Activated naive CD4-positive, alpha-beta T cell treated with anti-CD3 and anti-CD28 coated beads, Interleukin-2, amount 50 U/mL, for 24 hours (primary cell): Measurements from ENCODE around the gene LY6G5B.
A peak's percentile ranks its signal among the peaks of the same experiment; 100 is the strongest.
"Not testable (repeated sequence)": the region's sequence is repeated elsewhere in the genome, so short reads cannot be mapped to it uniquely, and the experiment has no call there.

Experiments used
- H3K27ac Mint-ChIP-seq: one replicate; pipeline ENCODE4 v1.8.0; 2021; ENCODE audit warnings: mild to moderate bottlenecking, mixed read lengths
- H3K27me3 Mint-ChIP-seq: one replicate; pipeline ENCODE4 v1.8.0; 2021; ENCODE audit warnings: mixed read lengths
- H3K36me3 Mint-ChIP-seq: one replicate; pipeline ENCODE4 v1.8.0; 2021; ENCODE audit warnings: mixed read lengths
- H3K4me1 Mint-ChIP-seq: one replicate; pipeline ENCODE4 v1.8.0; 2021; ENCODE audit warnings: mixed read lengths
- H3K4me3 Mint-ChIP-seq: one replicate; pipeline ENCODE4 v1.8.0; 2021; ENCODE audit warnings: mild to moderate bottlenecking, mixed read lengths
- H3K9me3 Mint-ChIP-seq: one replicate; pipeline ENCODE4 v1.8.0; 2021; ENCODE audit warnings: mixed read lengths

LY6G5B gene

DNA sequence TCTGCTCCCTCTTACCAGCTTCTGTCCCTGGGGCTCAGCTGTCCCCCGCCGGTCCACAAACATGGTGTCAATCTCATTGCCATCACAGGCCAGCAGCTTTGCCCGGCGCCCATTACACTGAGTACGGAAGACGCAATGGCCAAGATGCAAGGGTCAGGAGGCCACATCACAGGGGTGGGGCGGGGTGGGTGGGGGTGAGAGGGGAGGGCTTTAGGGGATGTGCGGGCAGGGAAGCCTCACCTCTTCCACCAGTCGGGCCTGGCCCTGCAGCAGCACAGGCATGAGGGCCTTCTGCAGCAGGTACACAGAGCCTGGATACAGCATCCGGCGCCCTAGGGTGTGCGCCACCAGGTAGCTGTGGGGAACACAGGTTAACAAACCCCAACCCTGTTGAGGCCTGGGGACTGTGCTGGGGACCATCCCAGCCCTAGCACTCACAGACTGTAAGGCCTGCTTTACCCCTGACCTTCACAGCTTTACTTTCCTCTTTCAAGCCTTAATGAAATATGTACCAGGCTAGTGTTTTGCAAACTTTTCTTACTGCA, 21.9 kb downstream of the LY6G5B start:
- Mint-ChIP-seq H3K36me3 (peaks cover 4% of the 10 kb centered on the region), H3K27me3 (no peaks in the 10 kb centered on the region), H3K27ac (no peak overlapping the region), H3K9me3 (no peaks in the 10 kb centered on the region), H3K4me1 (no peaks in the 10 kb centered on the region), H3K4me3 (no peak overlapping the region)

GRCh38 chr6:31692353-31692752, 22.6 kb downstream of the LY6G5B start:
- Mint-ChIP-seq H3K4me1 (peaks cover 3% of the 10 kb centered on the region), H3K4me3 (no peak overlapping the region), H3K27ac (no peak overlapping the region), H3K36me3 (peaks cover 4% of the 10 kb centered on the region), H3K9me3 (no peaks in the 10 kb centered on the region), H3K27me3 (no peaks in the 10 kb centered on the region)

DNA sequence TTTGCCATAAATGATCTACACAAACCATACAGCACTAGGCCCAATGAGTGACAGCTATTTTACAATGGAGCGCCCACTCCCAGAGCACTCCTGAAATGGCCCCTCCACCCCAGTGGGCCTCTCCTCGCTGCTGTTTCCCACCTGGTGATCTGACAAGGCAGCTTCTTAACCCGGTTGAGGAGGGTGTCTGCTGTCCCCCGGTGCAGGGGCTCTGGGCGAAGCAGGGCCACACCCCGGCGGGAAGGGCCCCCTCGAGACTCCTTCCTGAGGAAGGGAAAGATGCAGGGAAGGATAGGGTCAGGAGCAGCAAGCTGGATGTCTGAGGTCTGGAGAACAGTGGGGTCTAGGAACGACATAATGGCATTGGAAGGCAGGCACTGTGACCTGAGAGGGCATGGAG, 23.1 kb downstream of the LY6G5B start:
- H3K27me3 Mint-ChIP-seq: no peaks in the 10 kb centered on the region
- peaks cover 8% of the 10 kb centered on the region for H3K4me1 Mint-ChIP-seq
- no peak overlapping the region for H3K27ac Mint-ChIP-seq
- H3K36me3 Mint-ChIP-seq: peaks cover 3% of the 10 kb centered on the region
- H3K9me3 Mint-ChIP-seq: no peaks in the 10 kb centered on the region
- no peak overlapping the region for H3K4me3 Mint-ChIP-seq

- Mint-ChIP-seq H3K36me3 (peaks cover 4% of the 10 kb centered on the region), H3K4me3 (no peak overlapping the region), H3K4me1 (peaks cover 12% of the 10 kb centered on the region), H3K27ac (no peak overlapping the region), H3K27me3 (no peaks in the 10 kb centered on the region), H3K9me3 (no peaks in the 10 kb centered on the region)
Measured at GRCh38 chr6:31693535-31693934, 23.8 kb downstream of the LY6G5B start.

GRCh38 chr6:31697555-31697954, 27.8 kb downstream of the LY6G5B start:
- peaks cover 2% of the 10 kb centered on the region for H3K36me3 Mint-ChIP-seq
- no peaks in the 10 kb centered on the region for H3K27me3 Mint-ChIP-seq
- H3K4me3 Mint-ChIP-seq: no peak overlapping the region
- H3K27ac Mint-ChIP-seq: peak overlapping the region; percentile 13
- H3K4me1 Mint-ChIP-seq: peaks cover 32% of the 10 kb centered on the region
- H3K9me3 Mint-ChIP-seq: no peaks in the 10 kb centered on the region

DNA sequence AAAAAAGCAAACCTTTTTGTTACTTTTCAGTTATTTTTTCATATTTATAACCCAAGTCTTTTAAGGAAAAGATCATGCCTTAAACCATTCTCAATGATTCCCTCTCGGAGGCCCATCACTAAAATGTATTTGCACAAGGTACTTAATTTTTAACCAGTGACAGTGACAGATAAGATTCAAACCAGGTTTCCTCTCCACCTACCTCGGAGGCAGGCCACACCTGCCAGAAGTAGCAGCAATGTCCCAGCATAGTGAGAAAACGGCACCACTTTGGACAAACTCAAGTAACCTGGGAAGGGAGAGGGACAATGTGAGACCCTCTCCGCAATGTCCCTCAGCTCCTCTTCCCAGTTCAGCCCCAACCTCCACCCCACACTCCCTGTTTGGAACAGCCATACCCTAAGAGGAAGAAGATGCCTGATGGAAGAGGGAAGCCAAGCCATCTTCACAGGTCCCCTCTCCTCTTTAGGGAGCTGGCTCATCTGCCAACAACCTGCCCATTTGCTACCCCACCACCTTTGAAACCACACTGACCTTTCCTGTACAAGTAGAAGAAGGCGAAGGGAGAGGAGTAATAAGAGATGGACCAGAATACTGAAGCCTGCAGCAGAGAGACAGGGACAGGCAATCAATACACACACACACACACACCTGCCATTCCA, 31.1 kb downstream of the LY6G5B start:
- Mint-ChIP-seq H3K9me3 (no peaks in the 10 kb centered on the region), H3K36me3 (peaks cover 1% of the 10 kb centered on the region), H3K4me1 (peaks cover 36% of the 10 kb centered on the region), H3K4me3 (peak overlapping the region; percentile 31), H3K27me3 (no peaks in the 10 kb centered on the region), H3K27ac (peak overlapping the region; percentile 12)

GRCh38 chr6:31701666-31702404, 32.1 kb downstream of the LY6G5B start:
- Mint-ChIP-seq H3K9me3 (no peaks in the 10 kb centered on the region), H3K27ac (peak overlapping the region; percentile 99), H3K4me3 (peak overlapping the region; percentile 99), H3K4me1 (peaks cover 36% of the 10 kb centered on the region), H3K36me3 (peaks cover 1% of the 10 kb centered on the region), H3K27me3 (no peaks in the 10 kb centered on the region)

- peak overlapping the region; percentile 99 for H3K4me3 Mint-ChIP-seq
- H3K36me3 Mint-ChIP-seq: peaks cover 1% of the 10 kb centered on the region
- H3K27me3 Mint-ChIP-seq: no peaks in the 10 kb centered on the region
- no peaks in the 10 kb centered on the region for H3K9me3 Mint-ChIP-seq
- H3K27ac Mint-ChIP-seq: peak overlapping the region; percentile 99
- H3K4me1 Mint-ChIP-seq: peaks cover 33% of the 10 kb centered on the region
Measured at GRCh38 chr6:31702405-31702818, 32.6 kb downstream of the LY6G5B start.

GRCh38 chr6:31702819-31703716, 33.3 kb downstream of the LY6G5B start, which contains the start of gene ABHD16A:
TSS of gene ABHD16A (minus strand) at chr6:31703324. CDS start at chr6:31703281, 43 bp downstream.
- peaks cover under 1% of the 10 kb centered on the region for H3K36me3 Mint-ChIP-seq
- H3K27me3 Mint-ChIP-seq: no peaks in the 10 kb centered on the region
- peaks cover 26% of the 10 kb centered on the region for H3K4me1 Mint-ChIP-seq
- H3K4me3 Mint-ChIP-seq: peak within 1 kb of the TSS; percentile 99
- H3K27ac Mint-ChIP-seq: peak within 1 kb of the TSS; percentile 99
- H3K9me3 Mint-ChIP-seq: no peaks in the 10 kb centered on the region

DNA sequence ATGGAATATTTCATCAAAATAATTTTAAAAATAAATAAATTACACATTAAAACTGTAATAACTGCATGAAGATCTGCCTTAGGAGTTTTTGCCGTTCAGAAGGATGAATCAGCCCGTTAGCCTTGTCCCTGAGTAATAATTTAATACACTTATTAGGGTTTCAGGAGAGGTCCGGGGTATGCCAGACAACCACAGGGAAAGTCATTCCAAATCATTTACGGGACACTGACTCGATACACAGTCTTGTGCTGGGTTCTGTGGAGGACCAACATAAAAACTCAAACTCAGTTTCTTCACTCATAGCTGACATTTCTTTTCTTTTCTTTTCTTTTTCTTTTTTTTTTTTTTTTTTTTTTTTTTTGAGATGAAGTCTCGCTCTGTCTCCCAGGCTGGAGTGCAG, 36.2 kb downstream of the LY6G5B start:
- no peak overlapping the region for H3K4me3 Mint-ChIP-seq
- no peaks in the 10 kb centered on the region for H3K27me3 Mint-ChIP-seq
- H3K36me3 Mint-ChIP-seq: no peaks in the 10 kb centered on the region
- no peak overlapping the region for H3K27ac Mint-ChIP-seq
- H3K4me1 Mint-ChIP-seq: peaks cover 23% of the 10 kb centered on the region
- H3K9me3 Mint-ChIP-seq: no peaks in the 10 kb centered on the region

- peak within 1 kb of the TSS; percentile 30 for H3K27ac Mint-ChIP-seq
- peaks cover 22% of the 10 kb centered on the region for H3K4me1 Mint-ChIP-seq
- H3K4me3 Mint-ChIP-seq: no peak within 1 kb of the TSS
- H3K9me3 Mint-ChIP-seq: no peaks in the 10 kb centered on the region
- no peaks in the 10 kb centered on the region for H3K27me3 Mint-ChIP-seq
- no peaks in the 10 kb centered on the region for H3K36me3 Mint-ChIP-seq
Measured at GRCh38 chr6:31706599-31706998, 36.8 kb downstream of the LY6G5B start, which contains the start of gene LY6G6F. TSS of gene LY6G6F (plus strand) at chr6:31706866. CDS start at chr6:31706907, 41 bp downstream.

- no peak overlapping the region for H3K27ac Mint-ChIP-seq
- no peaks in the 10 kb centered on the region for H3K9me3 Mint-ChIP-seq
- peaks cover 18% of the 10 kb centered on the region for H3K4me1 Mint-ChIP-seq
- H3K36me3 Mint-ChIP-seq: no peaks in the 10 kb centered on the region
- no peaks in the 10 kb centered on the region for H3K27me3 Mint-ChIP-seq
- H3K4me3 Mint-ChIP-seq: no peak overlapping the region
Measured at GRCh38 chr6:31707701-31708100, 37.9 kb downstream of the LY6G5B start.

DNA sequence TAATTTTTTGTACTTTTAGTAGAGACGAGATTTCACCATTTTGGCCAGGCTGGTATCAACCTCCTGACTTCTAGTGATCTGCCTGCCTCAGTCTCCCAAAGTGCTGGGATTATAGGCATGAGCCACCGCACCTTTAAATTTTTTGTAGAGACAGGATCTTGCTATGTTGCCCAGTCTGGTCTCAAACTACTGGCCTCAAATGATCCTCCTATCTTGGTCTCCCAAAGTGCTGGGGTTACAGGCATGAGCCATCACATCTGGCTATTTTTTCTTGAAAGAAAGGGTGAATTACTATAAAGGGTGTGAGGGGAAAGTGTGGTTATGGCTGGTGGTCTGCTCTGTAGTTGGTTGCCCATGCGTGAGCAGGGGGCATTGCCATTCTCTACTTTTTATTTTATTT, 38.4 kb downstream of the LY6G5B start:
- Mint-ChIP-seq H3K4me3 (no peak overlapping the region), H3K27ac (no peak overlapping the region), H3K9me3 (no peaks in the 10 kb centered on the region), H3K4me1 (peaks cover 17% of the 10 kb centered on the region), H3K27me3 (no peaks in the 10 kb centered on the region), H3K36me3 (no peaks in the 10 kb centered on the region)

GRCh38 chr6:31709157-31709556, 39.4 kb downstream of the LY6G5B start:
- peaks cover 18% of the 10 kb centered on the region for H3K4me1 Mint-ChIP-seq
- H3K4me3 Mint-ChIP-seq, H3K27ac Mint-ChIP-seq, H3K9me3 Mint-ChIP-seq, H3K27me3 Mint-ChIP-seq, H3K36me3 Mint-ChIP-seq: not testable (repeated sequence)

DNA sequence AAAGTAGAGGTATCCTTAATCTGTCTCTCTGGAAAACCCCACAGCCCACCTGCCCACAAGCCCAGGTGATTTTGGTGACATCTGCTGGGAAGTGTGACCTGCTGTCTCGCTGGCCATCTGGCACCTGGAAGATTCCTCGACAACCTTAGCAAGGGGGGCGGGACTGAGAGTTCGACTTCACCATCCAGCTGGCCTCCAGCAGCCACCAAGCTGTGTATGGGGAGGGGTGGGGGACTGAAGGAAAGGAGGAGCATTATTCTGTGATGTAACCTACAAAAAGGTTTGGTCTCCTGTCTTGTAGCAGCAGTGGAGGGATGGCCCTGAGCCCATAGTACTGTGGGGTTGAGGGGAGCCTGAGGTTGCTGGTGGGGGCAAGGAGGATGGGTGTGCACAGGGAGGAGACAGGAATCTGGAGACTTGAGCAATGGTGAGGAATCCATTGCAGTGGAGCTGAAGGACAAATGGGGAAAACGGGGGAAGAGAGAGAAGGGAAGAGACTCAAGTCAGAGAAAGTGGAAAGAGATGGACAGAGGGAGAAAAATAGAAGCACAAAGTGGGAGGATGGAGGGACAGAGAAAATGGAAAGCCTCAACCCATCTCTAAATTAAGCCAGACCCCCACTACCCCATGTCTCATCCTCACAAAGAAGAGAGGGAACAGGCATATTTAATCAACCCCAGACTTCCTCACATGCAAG, 40.9 kb downstream of the LY6G5B start:
- no peak overlapping the region for H3K4me3 Mint-ChIP-seq
- no peaks in the 10 kb centered on the region for H3K36me3 Mint-ChIP-seq
- H3K27ac Mint-ChIP-seq: no peak overlapping the region
- peaks cover 19% of the 10 kb centered on the region for H3K4me1 Mint-ChIP-seq
- H3K27me3 Mint-ChIP-seq: no peaks in the 10 kb centered on the region
- H3K9me3 Mint-ChIP-seq: no peaks in the 10 kb centered on the region
